HG02623 (cell line): ENCODE results near the gene SULF2.

Experiments used
- ATAC-seq: cut with Tn5 transposase; IDR thresholded peaks from one replicate; pipeline ENCODE4 v1.9.1; 2021; ENCODE audit warnings: moderate library complexity; ENCODE audit not compliant: unreplicated experiment

Gene SULF2

DNA sequence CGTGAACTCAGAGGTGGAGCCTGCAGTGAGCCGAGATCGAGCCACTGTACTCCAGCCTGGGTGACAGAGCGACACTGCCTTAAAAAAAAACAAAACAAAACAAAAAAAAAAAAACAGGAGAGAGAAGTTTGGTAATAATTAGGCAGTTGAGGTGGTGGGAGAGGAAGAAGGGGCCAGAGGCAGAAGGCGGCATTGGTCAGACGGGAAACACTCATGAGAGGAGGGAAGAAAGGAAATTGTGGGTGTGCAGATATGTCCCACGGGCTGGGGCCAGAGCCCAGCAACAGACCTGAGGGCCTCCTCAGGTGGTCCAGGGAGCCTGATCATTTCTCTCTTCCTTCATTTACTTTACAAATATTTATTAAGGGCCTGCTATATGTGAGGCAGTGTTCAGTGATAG, 20.0 kb downstream of the SULF2 start:
- no peak for ATAC-seq

DNA sequence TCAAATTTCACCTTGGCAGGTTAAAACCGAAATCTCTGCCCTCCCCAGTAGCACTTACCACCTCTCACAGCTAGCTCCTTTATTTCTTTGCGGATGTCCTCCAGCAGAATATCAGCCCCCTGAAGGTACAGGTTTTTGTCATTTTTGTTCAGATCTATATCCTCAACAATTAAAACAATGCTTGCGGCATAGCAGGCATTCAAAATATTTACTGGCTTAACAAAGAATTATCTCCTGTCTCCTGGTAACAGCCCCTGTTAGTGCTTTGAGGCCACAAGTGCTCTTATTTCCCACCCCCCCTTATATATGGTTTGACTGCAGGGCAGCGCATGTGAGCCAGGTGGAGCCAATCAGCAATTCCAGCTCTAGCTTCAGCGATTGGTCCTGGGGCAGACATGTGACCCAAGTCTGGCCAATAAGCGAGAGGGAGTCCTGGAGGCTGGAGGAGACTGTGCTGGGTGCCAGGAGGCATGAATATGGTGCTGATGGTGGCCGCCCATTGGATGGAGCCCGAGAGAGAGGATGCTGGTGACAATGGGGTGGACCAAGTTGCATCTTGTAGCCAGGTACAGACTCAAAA, 21.0 kb downstream of the SULF2 start:
- ATAC-seq: no peak

DNA sequence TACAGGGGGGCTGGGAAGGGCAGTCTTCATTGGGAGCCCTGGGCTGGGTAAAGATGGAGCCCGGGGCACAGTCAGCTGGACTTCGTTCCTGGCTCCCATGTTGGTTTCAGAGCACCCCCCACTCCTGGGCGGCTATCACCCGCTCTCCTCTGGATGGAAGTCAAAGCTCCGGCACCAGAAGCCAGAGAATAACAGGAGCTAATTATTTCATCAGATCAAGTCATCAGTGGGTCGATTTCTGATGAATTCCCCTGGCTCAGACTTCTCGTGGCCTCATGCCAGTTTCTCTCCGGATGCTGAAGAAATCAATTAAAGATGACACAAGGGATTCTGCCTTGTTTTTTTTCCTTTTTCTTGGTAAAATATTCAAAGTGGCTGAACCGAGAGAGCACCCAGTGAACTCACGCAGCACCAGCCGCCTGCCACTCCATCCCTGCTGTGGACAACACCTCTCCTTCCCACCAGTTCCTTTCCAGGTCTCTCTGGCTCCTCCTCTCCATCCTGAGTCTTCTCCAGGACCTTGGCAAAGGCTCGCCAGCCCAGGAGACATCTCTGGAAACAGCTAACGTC, 22.5 kb downstream of the SULF2 start:
- ATAC-seq: no peak

DNA sequence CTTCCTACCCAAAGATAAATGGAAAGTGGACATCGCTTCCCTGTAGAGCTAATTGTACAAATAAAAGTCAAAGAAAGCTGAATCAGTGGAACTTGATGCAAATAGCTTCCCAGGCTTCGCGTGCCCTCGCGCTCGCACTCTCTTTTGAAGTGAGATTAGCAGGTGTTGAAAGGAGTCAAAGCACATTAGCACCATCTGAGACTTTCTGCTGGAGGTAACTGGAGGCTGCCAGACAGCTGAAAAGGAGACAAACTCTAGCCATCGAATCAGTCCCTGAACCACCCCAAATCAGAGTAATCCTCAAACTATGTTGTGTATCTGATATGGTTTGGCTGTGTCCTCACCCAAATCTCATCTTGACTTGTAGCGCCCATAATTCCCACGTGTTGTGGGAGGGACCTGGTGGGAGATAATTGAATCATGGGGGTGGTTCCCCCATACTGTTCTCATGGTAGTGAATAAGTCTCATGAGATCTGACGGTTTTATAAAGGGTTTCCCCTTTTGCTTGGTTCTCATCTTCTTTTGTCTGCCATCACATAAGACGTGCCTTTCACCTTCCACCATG, 23.7 kb downstream of the SULF2 start:
- ATAC-seq: no peak

GRCh38 chr20:47760686-47761481, 24.4 kb downstream of the SULF2 start:
- ATAC-seq: no peak

DNA sequence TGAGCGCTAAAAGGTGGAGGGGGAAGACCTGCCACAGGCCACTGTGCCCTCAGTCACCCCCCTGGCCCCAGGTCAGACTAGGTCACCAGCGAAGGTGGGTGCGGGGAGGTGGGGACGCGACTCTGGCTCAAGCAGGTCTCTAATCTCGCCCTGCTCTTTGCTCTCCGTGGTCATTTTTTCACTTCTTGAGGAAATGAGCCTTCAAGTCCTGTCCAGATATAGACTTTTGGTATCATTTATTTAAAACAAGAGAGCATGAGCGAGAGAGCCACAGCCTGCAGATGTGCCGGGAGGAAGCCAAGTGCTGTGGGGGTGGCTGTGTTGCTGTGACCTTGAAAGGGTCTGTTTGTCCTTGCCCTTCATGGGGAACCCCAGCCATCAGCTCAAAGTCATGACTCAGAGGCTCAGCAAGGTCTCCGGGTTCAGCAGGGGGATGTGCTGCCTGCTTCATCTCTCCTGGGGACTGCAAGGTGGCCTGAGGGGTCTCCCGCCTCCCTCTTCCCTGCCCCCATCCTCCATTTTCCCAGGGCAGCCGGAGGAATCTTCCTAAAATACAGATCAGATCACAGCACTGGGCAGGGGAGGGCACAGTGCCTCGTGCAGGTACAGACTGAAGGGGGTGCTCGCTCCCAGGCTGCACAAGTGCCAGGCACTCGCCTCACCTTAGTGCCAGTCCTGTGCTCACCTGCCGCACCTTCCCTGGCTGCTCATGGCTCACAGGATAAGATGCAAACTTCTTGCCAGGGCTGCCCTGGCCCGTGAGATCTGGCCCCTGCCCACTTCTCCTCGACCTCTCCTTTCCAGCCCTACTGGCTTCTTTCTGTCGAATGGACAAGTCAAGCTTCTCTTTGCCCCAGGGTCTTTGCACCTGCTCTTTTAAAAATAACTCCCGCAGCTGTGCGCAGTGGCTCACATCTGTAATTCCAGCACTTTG, 26.5 kb downstream of the SULF2 start:
- no peak for ATAC-seq

- ATAC-seq: no peak
These were observed 27.9 kb downstream of the SULF2 start for GRCh38 chr20:47757145-47758035.

DNA sequence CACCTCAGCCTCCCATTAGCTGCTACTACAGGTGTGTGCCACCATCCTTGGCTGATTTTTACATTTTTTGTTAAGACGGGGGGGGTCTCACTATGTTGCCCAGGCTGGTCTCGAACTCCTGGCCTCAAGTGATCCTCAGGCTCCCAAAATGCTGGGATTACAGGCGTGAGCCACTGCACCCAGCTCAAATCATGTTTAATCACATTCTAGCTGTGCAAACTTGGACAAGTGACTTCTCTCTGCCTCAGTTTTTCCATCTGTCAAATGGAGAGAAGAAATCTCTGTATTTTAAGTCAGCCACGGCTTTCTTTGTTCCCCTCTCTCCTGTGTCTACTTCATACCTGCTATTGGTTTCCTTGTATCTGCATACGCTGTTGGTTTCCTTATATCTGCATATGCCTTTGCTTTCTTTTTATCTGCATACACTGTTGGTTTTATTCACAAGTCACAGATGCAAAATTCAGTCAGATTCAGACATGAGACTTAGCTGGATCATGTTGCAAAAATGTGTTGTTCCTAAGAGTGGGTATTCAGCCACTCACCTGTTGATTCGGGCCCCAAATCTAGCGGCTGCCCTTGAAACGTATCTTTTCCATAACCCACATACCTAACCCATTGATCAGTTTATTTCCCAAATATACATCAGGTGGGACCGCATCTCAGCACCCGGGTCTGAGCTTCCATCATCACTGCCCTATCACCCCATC, 30.2 kb downstream of the SULF2 start:
- no peak for ATAC-seq

GRCh38 chr20:47754388-47754715, 30.9 kb downstream of the SULF2 start:
- no peak for ATAC-seq

- no peak for ATAC-seq
These were observed 31.5 kb downstream of the SULF2 start for GRCh38 chr20:47753576-47754387.

GRCh38 chr20:47751449-47751848, 33.8 kb downstream of the SULF2 start:
- no peak for ATAC-seq

DNA sequence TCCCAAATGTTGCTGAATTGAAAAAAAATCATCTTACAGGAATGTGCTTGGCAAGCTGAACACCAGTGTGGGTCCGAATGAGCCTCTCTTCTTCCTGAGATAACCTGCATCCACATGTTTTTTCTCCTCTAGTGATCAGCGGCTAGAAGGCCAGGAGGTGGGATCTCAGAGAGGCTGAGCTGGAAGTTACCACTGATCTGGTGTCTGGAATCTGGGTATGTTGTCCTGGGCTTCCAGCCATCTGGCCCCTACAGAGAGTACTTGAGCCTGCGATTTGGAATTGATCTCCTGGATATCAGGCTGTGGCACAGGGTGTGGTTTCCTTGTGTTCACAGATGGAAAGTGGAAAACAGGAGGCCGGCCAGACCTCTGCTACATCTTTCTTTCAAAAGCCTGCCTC, 35.9 kb downstream of the SULF2 start:
- ATAC-seq: no peak

DNA sequence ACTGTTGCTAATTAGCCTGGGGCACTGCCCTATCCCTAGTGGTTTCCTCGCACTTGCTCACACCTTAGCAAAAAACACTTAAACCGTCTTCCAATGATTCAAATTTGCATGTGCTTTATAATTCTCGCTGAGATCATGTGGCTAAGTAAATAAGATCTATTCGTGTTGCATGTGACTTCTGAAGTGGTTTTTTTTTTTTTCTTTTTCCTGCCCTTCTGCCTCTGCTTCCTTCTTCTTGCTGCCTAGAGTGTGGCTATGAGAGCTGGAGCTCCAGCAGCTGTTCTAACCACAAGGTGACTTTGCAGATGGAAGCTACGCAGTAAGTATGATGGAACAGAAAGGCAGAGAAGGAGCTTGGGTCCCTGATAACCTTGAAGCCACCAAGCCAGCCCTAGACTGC, 36.5 kb downstream of the SULF2 start:
- no peak for ATAC-seq

- ATAC-seq: no peak
These were observed 37.2 kb downstream of the SULF2 start for GRCh38 chr20:47748069-47748468.

DNA sequence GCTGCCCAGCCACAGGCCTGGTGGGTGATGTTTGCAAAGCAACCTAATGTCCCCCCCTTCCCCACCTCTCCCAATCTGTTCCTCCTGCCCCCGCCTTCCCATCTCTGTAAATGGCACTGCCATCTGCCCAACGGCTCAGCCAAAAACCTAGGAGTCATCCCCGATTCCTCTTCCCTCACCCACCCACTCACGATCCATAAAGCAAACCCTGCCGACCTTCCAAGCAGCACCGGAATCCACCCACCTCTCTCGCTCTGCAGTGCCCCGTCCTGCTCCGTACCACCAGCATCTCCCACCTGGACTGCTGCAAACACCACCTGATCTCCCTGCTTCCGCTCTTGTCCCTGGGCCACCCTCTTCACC, 37.6 kb downstream of the SULF2 start:
- ATAC-seq: no peak

- no peak for ATAC-seq
These were observed 40.5 kb downstream of the SULF2 start for GRCh38 chr20:47744803-47745202.

DNA sequence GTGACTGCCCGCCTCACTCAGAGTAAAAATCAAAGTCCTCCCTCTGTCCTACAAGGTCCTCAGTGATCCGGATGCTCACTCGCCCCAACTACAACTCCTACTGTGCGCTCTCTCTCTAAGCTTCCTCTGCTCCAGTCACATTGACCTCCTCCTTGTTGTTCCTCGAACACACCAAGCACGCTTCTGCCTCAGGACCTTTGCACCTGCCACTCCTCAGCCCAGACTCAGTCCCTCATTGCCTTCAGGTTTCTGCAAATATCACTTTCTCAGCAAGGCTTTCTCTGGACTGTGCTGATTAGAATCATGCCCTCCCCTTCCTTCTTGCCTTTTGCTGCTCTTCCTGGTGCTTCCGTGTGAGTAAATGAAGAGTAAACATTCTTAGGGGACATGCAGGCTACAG, 41.6 kb downstream of the SULF2 start:
- no peak for ATAC-seq

DNA sequence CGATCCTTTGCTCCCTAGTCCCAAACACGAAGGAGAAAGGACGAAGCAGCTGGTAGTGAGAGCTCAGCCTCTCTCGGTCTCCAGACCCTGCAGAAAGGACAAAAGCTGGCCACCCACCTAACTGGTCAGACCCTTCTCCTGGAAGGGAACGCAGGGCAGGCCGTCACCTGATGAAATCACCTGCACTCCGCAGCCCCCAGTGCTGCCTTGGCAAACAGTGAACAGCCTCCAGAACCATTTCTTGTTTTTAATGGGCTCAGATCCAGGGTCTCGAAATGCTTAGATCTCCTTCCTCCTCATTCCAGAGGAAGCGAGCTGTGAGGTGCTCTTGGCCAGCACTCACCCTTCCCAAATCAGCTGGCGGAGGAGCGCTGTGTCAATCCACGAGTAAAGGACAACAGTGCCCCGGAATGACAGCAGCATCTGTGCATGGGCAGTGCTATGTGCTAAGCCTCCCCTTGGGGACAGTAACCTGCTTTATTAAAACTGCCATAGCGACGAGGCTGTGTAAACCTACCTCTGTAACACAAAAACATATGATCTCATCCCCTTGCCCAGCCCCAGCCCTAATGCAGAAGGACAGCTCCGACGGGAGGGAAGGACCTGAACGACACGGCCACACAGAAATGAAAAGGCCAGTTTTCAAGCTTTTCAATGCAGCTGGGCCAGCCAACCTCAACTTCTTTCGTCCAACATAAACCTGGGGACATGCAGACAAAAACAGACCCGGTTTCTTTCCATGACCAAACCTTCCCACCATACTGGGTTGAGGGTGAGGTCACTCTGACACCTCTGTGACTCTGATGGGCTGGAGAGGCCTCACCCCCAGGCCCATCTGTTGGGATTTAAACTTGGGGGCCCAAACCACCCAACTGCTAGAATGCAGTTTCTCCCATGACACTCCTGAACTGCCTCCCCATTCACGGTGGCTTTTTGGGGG, 43.3 kb downstream of the SULF2 start:
- ATAC-seq: no peak
